HG02943 (cell line): Measurements from ENCODE around the gene FAM50A.

Source experiments
- ATAC-seq: cut with Tn5 transposase; IDR thresholded peaks from one replicate; pipeline ENCODE4 v1.9.1; 2021; ENCODE audit warnings: mild to moderate bottlenecking, low read depth, moderate library complexity; ENCODE audit not compliant: unreplicated experiment

Gene FAM50A

GRCh38 chrX:154436983-154437752 is 6.8 kb upstream of the FAM50A start, which contains the start of gene GDI1:
Gene GDI1 (plus strand): TSS chrX:154437154. CDS start chrX:154437255, 101 bp downstream.
- no peak for ATAC-seq

GRCh38 chrX:154437971-154438893 is 5.7 kb upstream of the FAM50A start:
- ATAC-seq, result no peak

GRCh38 chrX:154439841-154440240 is 4.1 kb upstream of the FAM50A start:
- ATAC-seq, result no peak

- no peak for ATAC-seq
Observed at GRCh38 chrX:154440623-154441357, 3.2 kb upstream of the FAM50A start.

- no peak for ATAC-seq
Observed at GRCh38 chrX:154441564-154441963, 2.4 kb upstream of the FAM50A start.

- ATAC-seq, result no peak
Observed at GRCh38 chrX:154441984-154442707, 1.8 kb upstream of the FAM50A start.

- no peak for ATAC-seq
Observed at GRCh38 chrX:154443479-154443910, 446 bp upstream of the FAM50A start.

- ATAC-seq, result no peak
Observed at GRCh38 chrX:154444755-154445246, 860 bp downstream of the FAM50A start.

GRCh38 chrX:154445776-154446175 is 1.8 kb downstream of the FAM50A start:
- ATAC-seq, result no peak

- ATAC-seq, result no peak
Observed at GRCh38 chrX:154446430-154446829, 2.5 kb downstream of the FAM50A start.

- no peak for ATAC-seq
Observed at GRCh38 chrX:154448484-154448883, 4.5 kb downstream of the FAM50A start.

GRCh38 chrX:154449618-154450017 is 5.7 kb downstream of the FAM50A start:
- ATAC-seq, result no peak

- ATAC-seq, result no peak
Observed at GRCh38 chrX:154450312-154450711, 6.4 kb downstream of the FAM50A start.

GRCh38 chrX:154452823-154453222 is 8.9 kb downstream of the FAM50A start:
- no peak for ATAC-seq

- no peak for ATAC-seq
Observed at GRCh38 chrX:154457491-154458115, 13.7 kb downstream of the FAM50A start.

GRCh38 chrX:154458116-154458953 is 14.4 kb downstream of the FAM50A start, which contains the start of gene PLXNA3:
Gene PLXNA3 (plus strand): TSS chrX:154458281. CDS start chrX:154460184, 1,903 bp downstream.
- no peak for ATAC-seq

- no peak for ATAC-seq
Observed at GRCh38 chrX:154458954-154459778, 15.2 kb downstream of the FAM50A start.

GRCh38 chrX:154459832-154460231 is 15.9 kb downstream of the FAM50A start:
- ATAC-seq, result no peak
